Colonic mucosa (tissue), 4 donors: ENCODE measurements around the gene COPG2. TPM values are rescaled to one million over a fixed set of nuclear protein-coding genes. Genes with fewer than 3 reads are reported as not detected.

ENCODE experiments used
- DNase-seq: peaks from one replicate; pipeline ENCODE4 v3.0.0-alpha.2; 2020
- H3K27ac ChIP-seq: fragments of 200-600 bp; one replicate; pipeline ENCODE4 v1.8.0; 2021
- H3K27me3 ChIP-seq: fragments of 200-600 bp; one replicate; pipeline ENCODE4 v1.8.0; 2021
- H3K36me3 ChIP-seq: fragments of 200-600 bp; one replicate; pipeline ENCODE4 v1.8.0; 2021
- H3K4me1 ChIP-seq: fragments of 200-600 bp; one replicate; pipeline ENCODE4 v1.8.0; 2021; ENCODE audit warnings: mild to moderate bottlenecking
- H3K4me3 ChIP-seq: fragments of 200-600 bp; one replicate; pipeline ENCODE4 v1.8.0; 2021
- H3K9ac ChIP-seq, 2 donors: one replicate each; pipeline ENCODE4 v1.7.0; 2013; ENCODE audit warnings: control low read depth in 2 of 2, low read depth in 2 of 2, low read length in 2 of 2
- H3K9me3 ChIP-seq: fragments of 200-600 bp; one replicate; pipeline ENCODE4 v1.8.0; 2021
- intact Hi-C: fragments of 100-400 bp; cut with DNase I; formaldehyde crosslinking; loops from one replicate; pipeline ENCODE4 v1.14.1; 2022
- total RNA-seq, 2 donors: library from RNA; stranded (reverse); fragmentation: NEBNext Ultra II Directional in 1 of 2; extraction: Animal tissue kit (Norgen Biotek cat#: 25700) in 1 of 2; gene quantifications; one replicate each; pipeline ENCODE4 v1.2.1, GENCODE V29; 2021
- TF ChIP-seq, protein P1 (sequence below): fragments of 200-600 bp; IDR thresholded peaks from one replicate; pipeline ENCODE4 v1.8.0; 2022; ENCODE audit warnings: antibody characterized with exemption, mild to moderate bottlenecking
- donor health status: healthy.
- donor health status: DM: no; HTN: no; CAD: no.
- donor health status: DM: no; HTN: no; CAD: no.

COPG2 gene
- total RNA-seq, 2 donors from 2014 or later: 19.1 to 24.2 TPM

- no peaks in the 10 kb centered on the region for H3K4me1 ChIP-seq
- intact Hi-C loops: no loop called here
- no peak for DNase-seq
Measured at GRCh38 chr7:130506358-130506757, 162.2 kb downstream of the COPG2 start.

DNA sequence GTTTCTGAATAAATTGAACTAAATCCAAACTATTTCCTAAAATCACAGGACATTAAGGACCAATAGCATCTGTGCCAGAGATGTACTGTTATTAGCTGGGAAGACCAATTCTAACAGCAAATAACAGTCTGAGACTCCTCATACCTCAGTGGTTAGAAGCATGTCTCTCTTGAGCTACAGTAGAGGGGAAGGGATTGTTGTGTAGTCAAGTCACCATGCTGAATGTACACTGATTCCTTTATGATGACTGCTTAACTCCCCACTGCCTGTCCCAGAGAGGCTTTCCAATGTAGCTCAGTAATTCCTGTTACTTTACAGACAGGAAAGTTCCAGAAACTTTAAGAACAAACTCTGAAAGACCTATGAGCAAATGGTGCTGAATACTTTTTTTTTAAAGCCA, 162.8 kb downstream of the COPG2 start:
- TF ChIP-seq, protein P1, sequence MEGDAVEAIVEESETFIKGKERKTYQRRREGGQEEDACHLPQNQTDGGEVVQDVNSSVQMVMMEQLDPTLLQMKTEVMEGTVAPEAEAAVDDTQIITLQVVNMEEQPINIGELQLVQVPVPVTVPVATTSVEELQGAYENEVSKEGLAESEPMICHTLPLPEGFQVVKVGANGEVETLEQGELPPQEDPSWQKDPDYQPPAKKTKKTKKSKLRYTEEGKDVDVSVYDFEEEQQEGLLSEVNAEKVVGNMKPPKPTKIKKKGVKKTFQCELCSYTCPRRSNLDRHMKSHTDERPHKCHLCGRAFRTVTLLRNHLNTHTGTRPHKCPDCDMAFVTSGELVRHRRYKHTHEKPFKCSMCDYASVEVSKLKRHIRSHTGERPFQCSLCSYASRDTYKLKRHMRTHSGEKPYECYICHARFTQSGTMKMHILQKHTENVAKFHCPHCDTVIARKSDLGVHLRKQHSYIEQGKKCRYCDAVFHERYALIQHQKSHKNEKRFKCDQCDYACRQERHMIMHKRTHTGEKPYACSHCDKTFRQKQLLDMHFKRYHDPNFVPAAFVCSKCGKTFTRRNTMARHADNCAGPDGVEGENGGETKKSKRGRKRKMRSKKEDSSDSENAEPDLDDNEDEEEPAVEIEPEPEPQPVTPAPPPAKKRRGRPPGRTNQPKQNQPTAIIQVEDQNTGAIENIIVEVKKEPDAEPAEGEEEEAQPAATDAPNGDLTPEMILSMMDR: no peak
- DNase-seq: no peak
- Histone ChIP-seq H3K27me3 (no peaks in the 10 kb centered on the region), H3K4me3 (no peak overlapping the region), H3K27ac (no peak overlapping the region), H3K9me3 (no peaks in the 10 kb centered on the region), H3K9ac (no peak overlapping the region), H3K4me1 (no peaks in the 10 kb centered on the region), H3K36me3 (no peaks in the 10 kb centered on the region)
- intact Hi-C loops: no loop called here

More at GRCh38 chr7:130506358-130506757, 162.2 kb downstream of the COPG2 start:
- H3K27ac ChIP-seq: no peak overlapping the region
- H3K9ac ChIP-seq: no peak overlapping the region
- TF ChIP-seq, protein P1: no peak
- no peaks in the 10 kb centered on the region for H3K27me3 ChIP-seq
- no peaks in the 10 kb centered on the region for H3K9me3 ChIP-seq
- H3K4me3 ChIP-seq: no peak overlapping the region
- no peaks in the 10 kb centered on the region for H3K36me3 ChIP-seq

GRCh38 chr7:130500910-130501309, 167.6 kb downstream of the COPG2 start:
- no peaks in the 10 kb centered on the region for H3K4me1 ChIP-seq
- H3K9ac ChIP-seq: no peak overlapping the region
- H3K4me3 ChIP-seq: no peak overlapping the region
- no peaks in the 10 kb centered on the region for H3K36me3 ChIP-seq
- H3K27me3 ChIP-seq: no peaks in the 10 kb centered on the region
- H3K27ac ChIP-seq: no peak overlapping the region
- DNase-seq: no peak
- no peaks in the 10 kb centered on the region for H3K9me3 ChIP-seq
- intact Hi-C loops: no loop called here
- TF ChIP-seq, protein P1: no peak

DNA sequence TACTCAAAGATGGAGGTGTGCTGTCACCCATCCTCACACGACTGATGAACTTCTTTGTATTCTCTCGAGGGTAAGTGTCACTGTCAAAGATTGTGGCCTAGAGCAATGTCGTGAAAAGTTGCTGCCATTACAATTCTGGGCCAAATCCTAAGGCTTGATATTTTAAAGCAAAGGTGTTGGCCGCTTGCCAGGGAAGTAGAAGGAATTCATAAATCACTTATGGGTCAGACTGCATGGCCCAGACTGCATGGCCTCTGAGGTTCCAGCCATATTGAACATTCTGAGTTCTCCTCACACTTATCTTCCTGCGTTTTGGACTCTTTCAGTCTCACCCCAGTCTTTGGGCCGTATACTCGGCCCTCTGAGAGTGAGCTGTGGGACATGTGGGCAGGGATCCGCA, 168.1 kb downstream of the COPG2 start:
- TF ChIP-seq, protein P1: no peak
- Histone ChIP-seq H3K27me3 (no peaks in the 10 kb centered on the region), H3K9ac (no peak overlapping the region), H3K9me3 (no peaks in the 10 kb centered on the region), H3K36me3 (no peaks in the 10 kb centered on the region), H3K4me1 (no peaks in the 10 kb centered on the region), H3K4me3 (no peak overlapping the region), H3K27ac (no peak overlapping the region)
- intact Hi-C loops: no loop called here
- no peak for DNase-seq

- DNase-seq: no peak
- Histone ChIP-seq H3K9me3 (no peaks in the 10 kb centered on the region), H3K36me3 (no peaks in the 10 kb centered on the region), H3K27ac (no peak overlapping the region), H3K27me3 (no peaks in the 10 kb centered on the region), H3K4me3 (no peak overlapping the region), H3K9ac (no peak overlapping the region), H3K4me1 (no peaks in the 10 kb centered on the region)
- TF ChIP-seq, protein P1: no peak
- intact Hi-C loops: no loop called here
Measured at GRCh38 chr7:130494431-130494858, 174.1 kb downstream of the COPG2 start.
